ENCODE measurements around the gene SEMA4C.

The SEMA4C gene

DNA sequence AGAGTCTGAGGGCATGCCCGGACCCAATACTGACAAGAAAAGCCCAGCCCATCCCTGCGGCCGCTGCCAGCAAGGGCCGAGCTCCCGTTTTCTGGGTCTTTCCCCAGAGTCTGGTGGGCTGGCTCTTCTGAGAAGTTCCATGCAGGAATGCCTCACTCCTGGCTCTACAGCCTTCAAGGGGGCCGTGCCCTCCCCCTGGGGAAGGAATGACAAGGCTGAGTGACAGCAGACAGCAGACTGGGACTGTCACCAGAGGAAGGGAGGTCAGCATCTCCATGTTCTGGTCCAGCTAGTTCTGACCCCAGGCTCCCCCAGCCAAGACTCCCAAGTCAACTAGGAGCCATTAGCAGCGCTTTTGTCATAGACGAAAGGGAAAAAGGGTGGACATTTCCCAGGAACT is 13.0 kb upstream of the SEMA4C start:
- DNase-seq (ENCODE audit: low read depth in 2 of 2, low spot score in 1 of 2), result no peak

- no peak for DNase-seq (ENCODE audit: low read depth in 2 of 2, low spot score in 1 of 2)
Observed at GRCh38 chr2:96882230-96882629, 12.3 kb upstream of the SEMA4C start.

- no peak for DNase-seq (ENCODE audit: low read depth in 2 of 2, low spot score in 1 of 2)
Observed at GRCh38 chr2:96881349-96882195, 11.7 kb upstream of the SEMA4C start.

DNA sequence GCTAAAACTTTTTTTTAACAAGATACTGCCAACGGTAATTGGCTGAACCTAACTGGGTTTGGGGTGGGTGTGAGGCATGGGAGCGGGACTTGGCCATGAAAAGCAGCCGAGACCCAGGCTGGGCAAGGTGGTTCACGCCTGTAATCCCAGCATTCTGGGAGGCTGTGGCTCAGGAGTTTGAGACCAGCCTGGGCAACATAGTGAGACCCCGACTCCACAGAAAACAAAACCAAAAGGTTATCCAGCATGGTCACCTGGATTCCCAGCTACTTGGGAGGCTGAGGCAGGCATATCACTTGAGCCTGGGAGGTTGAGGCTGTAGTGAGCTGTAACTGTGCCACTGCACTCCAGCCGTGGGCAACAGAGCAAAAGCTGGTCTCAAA is 11.0 kb upstream of the SEMA4C start:
- no peak for DNase-seq (ENCODE audit: low read depth in 2 of 2, low spot score in 1 of 2)

GRCh38 chr2:96879545-96880040 is 9.7 kb upstream of the SEMA4C start:
- no peak for DNase-seq (ENCODE audit: low read depth in 2 of 2, low spot score in 1 of 2)

DNA sequence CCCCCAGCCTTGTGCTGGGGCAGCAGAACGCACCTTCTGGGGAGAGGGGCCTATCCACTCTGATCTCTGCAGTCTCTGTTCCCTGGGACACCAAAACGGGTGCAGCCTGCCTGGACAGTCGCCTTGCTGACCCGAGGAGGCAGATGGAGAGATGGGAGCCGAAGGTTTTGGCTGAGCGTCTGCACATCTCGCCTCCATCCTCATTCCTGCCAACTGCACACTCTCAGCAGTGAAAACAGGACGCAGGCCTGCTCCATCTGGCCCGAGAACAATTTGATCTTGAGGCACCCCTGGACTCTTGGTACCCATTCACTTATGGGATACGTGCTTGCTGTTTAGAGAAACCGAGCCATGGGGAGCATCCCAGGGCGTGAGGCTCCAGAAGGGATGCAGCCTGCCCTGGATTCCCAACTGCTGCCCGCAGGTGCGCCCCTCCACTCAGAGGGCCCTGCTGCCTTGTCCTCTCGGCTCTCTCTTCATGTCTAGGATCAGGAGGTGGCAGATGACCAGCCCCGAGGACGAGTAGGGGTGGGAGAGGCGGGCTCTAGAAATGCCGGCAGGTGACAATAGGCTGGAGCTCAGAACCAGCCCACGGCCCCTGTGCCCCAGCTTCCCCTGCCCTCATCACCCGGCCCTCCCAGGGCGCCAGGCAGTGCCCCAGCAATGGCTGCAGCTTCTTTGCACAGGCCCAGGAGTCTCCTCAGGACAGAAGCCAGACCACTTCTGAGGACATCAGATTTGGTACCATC is 9.1 kb upstream of the SEMA4C start:
- DNase-seq (ENCODE audit: low read depth in 2 of 2, low spot score in 1 of 2), result no peak

DNA sequence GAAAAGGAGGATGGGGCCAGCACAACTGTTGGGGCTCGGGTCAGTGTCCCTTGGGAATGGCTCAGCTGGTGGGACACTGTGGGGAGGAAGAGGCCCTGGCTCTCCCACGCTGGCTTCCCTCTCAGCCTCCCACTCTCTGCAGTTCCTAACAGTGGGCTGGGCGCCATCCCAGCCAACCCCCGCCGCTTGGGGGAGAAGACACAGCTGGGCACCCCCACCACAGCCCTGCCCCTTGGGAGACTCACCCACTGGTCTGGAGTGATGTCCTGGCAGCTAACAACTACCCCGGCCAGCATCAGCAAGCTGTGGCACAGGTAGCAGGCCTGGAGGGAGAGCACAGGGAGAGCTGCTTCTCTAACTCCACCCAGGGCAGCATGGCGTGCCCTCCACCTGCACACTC is 8.3 kb upstream of the SEMA4C start:
- DNase-seq (ENCODE audit: low read depth in 2 of 2, low spot score in 1 of 2), result no peak

DNA sequence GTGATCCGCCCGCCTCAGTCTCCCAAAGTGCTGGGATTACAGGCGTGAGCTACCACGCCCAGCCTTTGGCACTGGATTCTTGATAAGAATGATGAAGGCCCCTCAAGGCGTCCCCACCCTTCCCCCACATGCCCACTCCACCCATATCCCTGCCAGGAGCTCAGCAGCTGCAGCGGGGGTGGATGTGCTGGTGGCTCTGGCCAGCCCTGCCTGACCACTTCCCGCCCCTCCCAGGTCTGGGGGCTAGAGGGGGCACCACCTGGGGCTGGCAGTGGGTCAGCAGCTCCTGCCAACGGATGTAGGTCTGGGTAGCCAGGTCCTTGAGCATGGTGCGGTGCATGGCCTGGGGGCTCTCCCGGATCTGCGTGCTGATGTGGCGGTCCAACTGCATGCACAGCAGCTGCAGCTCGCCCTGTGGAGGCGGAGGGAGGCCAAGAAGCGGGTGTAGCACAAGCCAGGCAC is 7.8 kb upstream of the SEMA4C start:
- DNase-seq (ENCODE audit: low read depth in 2 of 2, low spot score in 1 of 2), result no peak

- no peak for DNase-seq (ENCODE audit: low read depth in 2 of 2, low spot score in 1 of 2)
Observed at GRCh38 chr2:96877042-96877451, 7.2 kb upstream of the SEMA4C start.

- DNase-seq (ENCODE audit: low read depth in 2 of 2, low spot score in 1 of 2), result no peak
Observed at GRCh38 chr2:96876269-96877041, 6.6 kb upstream of the SEMA4C start.

DNA sequence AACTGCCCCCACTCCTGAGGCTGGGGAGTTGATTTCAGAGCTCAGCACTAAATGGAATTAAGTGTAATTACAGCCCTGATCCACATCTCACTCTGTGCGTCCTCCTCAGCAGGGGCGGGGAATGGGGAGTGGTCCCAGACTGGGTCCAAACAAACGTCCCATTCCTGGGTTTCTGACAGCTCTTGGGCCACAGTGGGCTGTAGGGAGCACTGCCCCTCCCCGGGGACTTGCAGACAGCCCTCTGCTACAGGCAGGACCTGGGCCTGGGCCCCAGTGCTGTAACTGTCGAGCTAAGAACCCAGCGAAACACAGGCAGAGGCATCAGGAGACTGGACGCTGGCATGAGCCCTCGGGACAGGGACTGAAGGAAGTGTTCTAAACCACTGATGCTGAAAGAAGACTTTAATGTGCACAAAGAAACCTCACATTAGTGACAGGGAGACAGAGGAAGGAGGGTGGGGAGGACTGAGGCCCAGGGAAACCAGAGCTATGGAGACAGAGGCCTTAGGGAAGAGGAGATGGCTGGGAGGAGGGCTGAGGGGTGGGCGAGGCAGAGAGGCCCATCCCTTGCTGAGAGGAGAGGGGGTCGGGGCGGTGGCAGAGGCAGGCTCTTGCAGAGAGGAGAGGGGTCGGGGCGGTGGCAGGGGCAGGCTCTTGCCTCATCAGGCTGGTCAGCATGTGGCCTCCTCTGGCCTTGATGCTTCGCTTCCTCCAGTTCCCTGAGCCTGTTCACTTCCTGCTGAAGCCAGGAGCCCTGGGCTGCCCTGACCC is 5.8 kb upstream of the SEMA4C start:
- DNase-seq (ENCODE audit: low read depth in 2 of 2, low spot score in 1 of 2), result no peak

- DNase-seq (ENCODE audit: low read depth in 2 of 2, low spot score in 1 of 2), result no peak
Observed at GRCh38 chr2:96874198-96874831, 4.4 kb upstream of the SEMA4C start.

DNA sequence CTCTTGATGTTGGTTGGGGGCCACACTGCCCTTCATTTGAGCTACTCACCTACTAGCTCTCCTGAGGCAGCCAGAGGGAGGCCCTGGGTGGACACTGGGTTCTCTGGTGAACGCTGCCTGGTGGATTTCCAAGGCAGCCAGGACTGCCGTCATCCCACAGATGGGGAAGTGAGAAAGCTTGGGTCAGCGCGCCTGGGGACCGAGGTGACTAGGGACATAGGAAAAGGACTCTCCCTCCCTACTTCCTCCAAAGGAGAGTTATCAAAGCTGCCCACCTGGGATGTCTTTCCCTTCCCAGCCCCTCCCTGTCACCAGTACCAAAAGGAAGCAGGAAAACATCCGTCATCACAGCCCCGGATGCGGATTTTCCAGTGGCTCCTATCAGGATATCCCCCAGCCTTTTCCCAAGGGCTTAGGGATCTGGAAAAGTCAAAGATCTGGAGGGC is 3.8 kb upstream of the SEMA4C start:
- no peak for DNase-seq (ENCODE audit: low read depth in 2 of 2, low spot score in 1 of 2)

DNA sequence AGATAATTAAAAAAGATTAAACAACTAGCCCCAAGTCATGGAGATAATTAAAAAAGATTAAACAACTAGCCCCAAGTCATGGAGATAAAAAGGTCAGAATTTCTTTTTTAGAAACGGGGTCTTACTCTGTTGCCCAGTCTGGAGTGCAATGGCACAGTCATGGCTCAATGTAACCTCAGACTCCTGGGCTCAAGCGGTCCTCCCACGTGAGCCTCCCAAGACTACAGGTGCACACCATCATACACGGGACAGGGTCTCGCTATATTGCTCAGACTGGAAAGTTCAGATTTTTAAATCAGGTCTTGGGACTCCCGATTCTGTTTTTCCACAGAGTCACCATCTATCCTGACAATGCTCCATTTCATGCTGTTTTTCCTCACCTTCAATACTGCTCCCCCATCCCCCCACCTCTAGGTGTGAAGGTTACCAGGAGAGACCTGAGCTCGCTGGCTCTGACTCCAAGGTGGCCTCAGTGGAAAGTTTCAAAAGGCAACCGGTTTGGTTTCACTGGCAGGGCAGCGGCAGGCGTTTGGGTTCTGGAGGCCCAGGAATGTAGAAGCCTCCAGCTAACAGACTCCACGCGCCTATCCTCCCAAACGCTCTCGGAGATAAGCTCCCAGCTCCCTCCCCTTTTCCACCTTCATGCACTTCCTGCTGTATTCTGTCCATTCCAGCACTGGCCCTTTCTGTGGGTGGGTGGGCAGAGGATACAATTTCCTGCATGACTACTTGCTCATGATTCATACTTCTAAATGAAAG is 2.9 kb upstream of the SEMA4C start:
- DNase-seq (ENCODE audit: low read depth in 2 of 2, low spot score in 1 of 2), result no peak

DNA sequence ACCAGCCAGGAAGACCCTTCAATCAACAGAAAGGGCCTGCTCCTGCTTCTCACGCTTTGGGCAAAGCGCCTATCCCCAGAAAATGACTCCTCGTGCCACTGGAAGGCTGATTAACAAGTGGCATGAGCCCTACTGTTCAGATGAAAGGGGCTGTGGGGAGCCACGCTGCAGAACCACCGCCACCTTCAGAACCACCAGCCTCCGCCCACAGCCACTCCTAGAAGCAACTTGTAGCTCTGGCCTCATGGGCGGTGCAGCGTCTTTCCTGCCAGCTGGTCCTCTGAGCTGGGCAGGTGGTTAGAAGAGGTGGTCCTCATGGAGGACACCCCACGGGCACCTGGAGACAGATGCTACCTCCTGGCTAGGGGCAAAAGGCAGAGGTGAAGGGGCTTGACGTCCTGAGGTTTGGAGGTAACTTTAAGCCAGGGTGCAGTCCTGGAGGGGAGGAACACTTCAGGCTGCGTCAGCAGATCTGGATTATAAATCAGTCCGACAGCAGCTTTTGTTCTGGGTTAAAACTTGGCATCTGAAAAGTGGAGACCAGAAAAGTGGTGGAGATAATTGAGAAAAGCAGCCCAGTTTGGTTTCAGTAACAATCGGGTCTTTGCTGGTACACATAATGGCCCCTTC is 861 bp upstream of the SEMA4C start:
- peak in 1 of 2 donors; percentile 39 for DNase-seq (ENCODE audit: low read depth in 2 of 2, low spot score in 1 of 2)

- DNase-seq (ENCODE audit: low read depth in 2 of 2, low spot score in 1 of 2), result no peak
Observed at GRCh38 chr2:96869281-96869821, 529 bp downstream of the SEMA4C start.

- peak in 1 of 2 donors; percentile 35 for DNase-seq (ENCODE audit: low read depth in 2 of 2, low spot score in 1 of 2)
Observed at GRCh38 chr2:96868555-96869280, 1.2 kb downstream of the SEMA4C start.
